Stromal cell of bone marrow (primary cell): ENCODE results near the gene CBLB.
"Not testable (repeated sequence)": the region's sequence is repeated elsewhere in the genome, so short reads cannot be mapped to it uniquely, and the experiment has no call there.

Source experiments
- DNase-seq: peaks from one replicate; pipeline ENCODE4 v3.0.0-alpha.2; 2012; ENCODE audit warnings: low read depth

Gene CBLB

GRCh38 chr3:105786241-105786640, 82.6 kb downstream of the CBLB start:
- DNase-seq, result no peak

GRCh38 chr3:105785803-105786202, 83.0 kb downstream of the CBLB start:
- DNase-seq, result no peak

- no peak for DNase-seq
These were observed 85.2 kb downstream of the CBLB start for GRCh38 chr3:105783631-105784030.

- DNase-seq, result no peak
These were observed 86.9 kb downstream of the CBLB start for GRCh38 chr3:105781871-105782270.

GRCh38 chr3:105780107-105780506, 88.7 kb downstream of the CBLB start:
- peak; percentile 31 for DNase-seq

GRCh38 chr3:105775368-105775767, 93.4 kb downstream of the CBLB start:
- DNase-seq, result no peak

GRCh38 chr3:105774444-105775180, 94.2 kb downstream of the CBLB start:
- no peak for DNase-seq

- no peak for DNase-seq
These were observed 95.5 kb downstream of the CBLB start for GRCh38 chr3:105773291-105773690.

- DNase-seq, result no peak
These were observed 96.2 kb downstream of the CBLB start for GRCh38 chr3:105772635-105773034.

- DNase-seq, result no peak
These were observed 97.4 kb downstream of the CBLB start for GRCh38 chr3:105771392-105771791.

- DNase-seq, result no peak
These were observed 98.4 kb downstream of the CBLB start for GRCh38 chr3:105770410-105770809.

- DNase-seq, result no peak
These were observed 101.0 kb downstream of the CBLB start for GRCh38 chr3:105767776-105768175.

GRCh38 chr3:105767216-105767615, 101.6 kb downstream of the CBLB start:
- DNase-seq, result no peak

- DNase-seq, result no peak
These were observed 103.5 kb downstream of the CBLB start for GRCh38 chr3:105765308-105765639.

GRCh38 chr3:105764378-105765307, 104.2 kb downstream of the CBLB start:
- DNase-seq, result no peak

- DNase-seq, result no peak
These were observed 105.2 kb downstream of the CBLB start for GRCh38 chr3:105763659-105764036.

GRCh38 chr3:105762749-105763658, 105.8 kb downstream of the CBLB start:
- DNase-seq, result no peak

GRCh38 chr3:105762214-105762613, 106.6 kb downstream of the CBLB start:
- DNase-seq, result not testable (repeated sequence)

- no peak for DNase-seq
These were observed 109.3 kb downstream of the CBLB start for GRCh38 chr3:105759442-105760078.

GRCh38 chr3:105758451-105758850, 110.4 kb downstream of the CBLB start:
- DNase-seq, result no peak

- DNase-seq, result no peak
These were observed 113.5 kb downstream of the CBLB start for GRCh38 chr3:105755121-105755886.
